ENCODE measurements around the gene IPPK.

The IPPK gene

GRCh38 chr9:92669890-92670708 lies at the start of gene IPPK:
IPPK (minus strand) TSS chr9:92670131; CDS start chr9:92669988, 143 bp downstream.
- DNase-seq (ENCODE audit: low read depth), result peak; percentile 100

- DNase-seq (ENCODE audit: low read depth), result no peak
Observed at GRCh38 chr9:92719028-92719647, 49.2 kb upstream of the IPPK start.

GRCh38 chr9:92718086-92719001 lies 48.4 kb upstream of the IPPK start:
- no peak for DNase-seq (ENCODE audit: low read depth)

- no peak for DNase-seq (ENCODE audit: low read depth)
Observed at GRCh38 chr9:92717201-92718085, 47.5 kb upstream of the IPPK start.

- DNase-seq (ENCODE audit: low read depth), result peak; percentile 59
Observed at GRCh38 chr9:92716557-92716956, 46.6 kb upstream of the IPPK start.

- no peak for DNase-seq (ENCODE audit: low read depth)
Observed at GRCh38 chr9:92715488-92716231, 45.7 kb upstream of the IPPK start.

GRCh38 chr9:92714787-92715487 lies 45.0 kb upstream of the IPPK start:
- DNase-seq (ENCODE audit: low read depth), result no peak

- DNase-seq (ENCODE audit: low read depth), result no peak
Observed at GRCh38 chr9:92714016-92714415, 44.1 kb upstream of the IPPK start.

- DNase-seq (ENCODE audit: low read depth), result no peak
Observed at GRCh38 chr9:92713528-92713927, 43.6 kb upstream of the IPPK start.

GRCh38 chr9:92712767-92713166 lies 42.8 kb upstream of the IPPK start:
- DNase-seq (ENCODE audit: low read depth), result no peak

GRCh38 chr9:92711844-92712243 lies 41.9 kb upstream of the IPPK start:
- DNase-seq (ENCODE audit: low read depth), result no peak

- DNase-seq (ENCODE audit: low read depth), result no peak
Observed at GRCh38 chr9:92711146-92711545, 41.2 kb upstream of the IPPK start.

GRCh38 chr9:92710368-92710767 lies 40.4 kb upstream of the IPPK start:
- DNase-seq (ENCODE audit: low read depth), result no peak

GRCh38 chr9:92709954-92710353 lies 40.0 kb upstream of the IPPK start:
- DNase-seq (ENCODE audit: low read depth), result no peak

- no peak for DNase-seq (ENCODE audit: low read depth)
Observed at GRCh38 chr9:92709240-92709639, 39.3 kb upstream of the IPPK start.

- no peak for DNase-seq (ENCODE audit: low read depth)
Observed at GRCh38 chr9:92707530-92707929, 37.6 kb upstream of the IPPK start.

GRCh38 chr9:92706218-92706940 lies 36.4 kb upstream of the IPPK start:
- peak; percentile 40 for DNase-seq (ENCODE audit: low read depth)

- DNase-seq (ENCODE audit: low read depth), result no peak
Observed at GRCh38 chr9:92704528-92704927, 34.6 kb upstream of the IPPK start.

GRCh38 chr9:92696619-92697018 lies 26.7 kb upstream of the IPPK start:
- no peak for DNase-seq (ENCODE audit: low read depth)
